CD4-positive, alpha-beta T cell treated with Interleukin-12 subunit alpha and Interleukin-12 subunit beta, for 1 hour (primary cell): ENCODE data around the gene MOB2.

Experiments
- DNase-seq: peaks from one replicate; pipeline ENCODE4 v3.0.0-alpha.2; 2020

The MOB2 gene

GRCh38 chr11:1484061-1484671, 2.4 kb downstream of the MOB2 start:
- no peak for DNase-seq

GRCh38 chr11:1483445-1483961, 3.1 kb downstream of the MOB2 start:
- no peak for DNase-seq

- DNase-seq = no peak
Measured at GRCh38 chr11:1482581-1483444, 3.8 kb downstream of the MOB2 start.

- DNase-seq = no peak
Measured at GRCh38 chr11:1481861-1482441, 4.6 kb downstream of the MOB2 start.

GRCh38 chr11:1481483-1481825, 5.1 kb downstream of the MOB2 start:
- no peak for DNase-seq

- no peak for DNase-seq
Measured at GRCh38 chr11:1480555-1481482, 5.8 kb downstream of the MOB2 start.

GRCh38 chr11:1480191-1480554, 6.4 kb downstream of the MOB2 start:
- DNase-seq = no peak

GRCh38 chr11:1479678-1480118, 6.9 kb downstream of the MOB2 start:
- no peak for DNase-seq

GRCh38 chr11:1479006-1479677, 7.4 kb downstream of the MOB2 start:
- no peak for DNase-seq

- DNase-seq = no peak
Measured at GRCh38 chr11:1478544-1478943, 8.0 kb downstream of the MOB2 start.

- no peak for DNase-seq
Measured at GRCh38 chr11:1478011-1478410, 8.6 kb downstream of the MOB2 start.

- DNase-seq = no peak
Measured at GRCh38 chr11:1476940-1477736, 9.4 kb downstream of the MOB2 start.

- no peak for DNase-seq
Measured at GRCh38 chr11:1475841-1476240, 10.7 kb downstream of the MOB2 start.

GRCh38 chr11:1473786-1474185, 12.8 kb downstream of the MOB2 start:
- no peak for DNase-seq

GRCh38 chr11:1473011-1473628, 13.5 kb downstream of the MOB2 start:
- DNase-seq = no peak

- DNase-seq = no peak
Measured at GRCh38 chr11:1472180-1473005, 14.2 kb downstream of the MOB2 start.

GRCh38 chr11:1471736-1472135, 14.8 kb downstream of the MOB2 start:
- no peak for DNase-seq

- no peak for DNase-seq
Measured at GRCh38 chr11:1470681-1471611, 15.6 kb downstream of the MOB2 start.
